Stomach (tissue), 19 donors: ENCODE data around the gene GLOD5. TPM values are rescaled to one million over a fixed set of nuclear protein-coding genes. Genes with fewer than 3 reads are reported as not detected.

Source experiments
- DNase-seq, 2 donors: peaks; one replicate each; pipeline versions ENCODE4 v3.0.0 to v3.0.0-alpha.2; 2013 to 2019
- H3K27ac ChIP-seq, 5 donors: fragments of 200-600 bp in 4 of 5; sonication (generic) in 4 of 5; one replicate each; pipeline ENCODE4 v1.5.1; 2013 to 2019; ENCODE audit warnings: mild to moderate bottlenecking in 1 of 5, moderate library complexity in 1 of 5
- H3K27me3 ChIP-seq, 3 donors: fragments of 200-600 bp; sonication (generic); one replicate each; pipeline ENCODE4 v1.5.1; 2017 to 2019; ENCODE audit warnings: mixed run types in 1 of 3
- H3K36me3 ChIP-seq, 4 donors: fragments of 200-600 bp; sonication (generic); 1 replicate in 3 of 4; 2 replicates in 1 of 4; pipeline ENCODE4 v1.5.1; 2016 to 2019
- H3K4me1 ChIP-seq, 4 donors: fragments of 200-600 bp; sonication (generic); one replicate each; pipeline ENCODE4 v1.5.1; 2016 to 2019
- H3K4me3 ChIP-seq, 4 donors: fragments of 200-600 bp; sonication (generic) in 3 of 4; one replicate each; pipeline ENCODE4 v1.5.1; 2016 to 2019; ENCODE audit warnings: mild to moderate bottlenecking in 1 of 4
- H3K9me3 ChIP-seq, 4 donors: fragments of 200-600 bp; sonication (generic); one replicate each; pipeline ENCODE4 v1.5.1; 2016 to 2019
- EP300 ChIP-seq: sonication (generic); formaldehyde crosslinking; IDR thresholded peaks from one replicate; pipeline ENCODE4 v1.6.1; 2017; ENCODE audit warnings: antibody characterized with exemption
- POLR2A ChIP-seq, 4 donors: fragments of 450-650 bp; IDR thresholded peaks; one replicate each; pipeline ENCODE4 v1.6.1; 2016; ENCODE audit warnings: antibody characterized with exemption in 4 of 4, control low read depth in 2 of 4, mild to moderate bottlenecking in 1 of 4, moderate library complexity in 1 of 4
- POLR2AphosphoS5 ChIP-seq, 3 donors: sonication (generic); formaldehyde crosslinking; IDR thresholded peaks; one replicate each; pipeline ENCODE4 v1.6.1; 2016; ENCODE audit warnings: antibody characterized with exemption in 3 of 3
- WGBS, 5 donors: extraction: QIAGEN DNeasy Blood & Tissue Kit in 3 of 5; methylation state at CpG; one replicate each; pipeline versions ENCODE4 v1.1.5 to v1.1.7; 2013 to 2018; 5-methylcytosine and 5-hydroxymethylcytosine counted together
- intact Hi-C: fragments of 100-400 bp; cut with DNase I; formaldehyde crosslinking; loops from one replicate; pipeline ENCODE4 v1.15.1; 2023; ENCODE audit warnings: low total_unique reads
- long read RNA-seq, 10 donors: transcript quantifications; one replicate each; lab custom pipeline, GENCODE V29; 2026
- polyA plus RNA-seq, 3 donors: library from polyadenylated mRNA; stranded (reverse); fragments of 200-250 nt; gene quantifications; one replicate each; pipeline ENCODE4 v1.2.3, GENCODE V29; 2013
- total RNA-seq, 5 donors: library from RNA; depleted of rRNA; stranded (reverse); fragments of >200 nt; gene quantifications; one replicate each; pipeline versions ENCODE4 v1.1.0 to v1.2.3, GENCODE V29; 2014 to 2016
- TF ChIP-seq, protein P1 (sequence below), 7 experiments: fragments of 450-650 bp in 4 of 7; fragments of 200-600 bp in 3 of 7; sonication (generic) in 3 of 7; IDR thresholded peaks; one replicate each; pipeline ENCODE4 v1.5.1; 2016 to 2019; ENCODE audit warnings: antibody characterized with exemption in 7 of 7, control low read depth in 2 of 7, mild to moderate bottlenecking in 1 of 7
- donor health status: healthy with polysubstance abuse.
- donor health status: Bipolar disorder and iron deficiency.
- donor health status: healthy.

The GLOD5 gene
- total RNA-seq (not detected), polyA plus RNA-seq (1 to 10 TPM; 1.7 to 2.1 (median 1.7) TPM)
- long read RNA-seq, donor 1 = 0 reads
- long read RNA-seq, donor 2 = 0 reads
- long read RNA-seq, donor 3 = 0 reads
- long read RNA-seq, donor 4 = 0 reads
- long read RNA-seq, donor 5 = 0 reads
- long read RNA-seq, donor 6, partial matches to known transcripts = 0 of 1 reads
- long read RNA-seq, donor 6, other reads (novel, unspliced or antisense) = 0 of 1 reads
- long read RNA-seq, donor 7 = 0 reads
- long read RNA-seq, donor 8 = 0 reads
- long read RNA-seq, donor 9 = 0 reads
- long read RNA-seq, donor 10, partial matches to known transcripts = 0 of 1 reads
- long read RNA-seq, donor 10, other reads (novel, unspliced or antisense) = 0 of 1 reads

DNA sequence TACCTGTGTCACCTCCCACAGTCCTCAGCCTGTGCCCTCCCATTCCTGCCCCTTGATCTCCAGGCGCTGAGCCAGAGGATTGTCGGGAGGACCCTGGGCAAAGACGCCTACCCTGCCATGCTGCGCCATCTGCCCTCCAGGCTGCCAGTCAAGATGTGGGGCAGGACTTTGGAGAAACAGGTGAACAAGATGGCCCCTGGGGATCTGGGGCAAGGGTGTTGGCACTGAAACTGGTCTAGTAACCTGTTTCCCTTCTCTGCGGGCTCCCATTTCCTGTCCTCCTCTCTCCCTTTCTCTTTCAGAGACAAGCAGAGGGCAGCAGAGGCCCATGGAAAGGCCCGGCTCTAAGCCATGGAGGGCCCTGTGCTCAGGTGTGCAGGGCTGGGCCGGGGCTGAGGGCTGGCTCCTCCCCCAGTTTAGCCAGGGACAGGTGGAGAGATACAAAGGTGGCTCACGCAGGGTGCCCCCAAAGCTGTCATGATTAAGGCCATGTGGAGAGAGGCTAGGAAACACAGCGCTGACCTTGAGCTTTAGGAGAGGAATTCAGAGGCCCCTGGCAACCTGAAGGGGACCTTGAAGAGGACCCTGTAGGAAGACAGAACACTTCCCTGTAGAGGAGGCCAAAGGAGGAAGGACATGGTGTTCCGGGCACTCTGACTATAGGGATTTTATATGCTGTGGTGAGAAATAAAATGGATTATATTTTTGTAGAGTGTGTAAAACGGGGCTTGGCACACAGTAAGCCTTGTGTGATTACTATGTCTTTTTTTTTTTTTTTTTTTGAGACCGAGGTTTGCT lies at the start of gene GLOD5:
TSS of gene GLOD5 (plus strand) at position 74 of the 798 bp plus-strand sequence. CDS start at position 118, 44 bp downstream.
- Histone ChIP-seq H3K27ac (peak within 1 kb of the TSS in 4 of 5 donors; percentile 48 to 58 (median 54)), H3K4me3 (no peak within 1 kb of the TSS), H3K9me3 (no peaks in the 10 kb centered on the region), H3K4me1 (no peaks in the 10 kb centered on the region), H3K27me3 (no peaks in the 10 kb centered on the region), H3K36me3 (no peaks in the 10 kb centered on the region)
- DNase-seq = peak; percentile 74 to 90
- 26 to 47% (median 39%) methylated on average over 10 to 12 of the region's 12 CpGs for WGBS, 5 donors
- TF ChIP-seq POLR2AphosphoS5 (IDR thresholded peaks at IDR 0.05) (peak in 1 of 3 donors; percentile 45), EP300 (no peak)
- TF ChIP-seq, protein P1, sequence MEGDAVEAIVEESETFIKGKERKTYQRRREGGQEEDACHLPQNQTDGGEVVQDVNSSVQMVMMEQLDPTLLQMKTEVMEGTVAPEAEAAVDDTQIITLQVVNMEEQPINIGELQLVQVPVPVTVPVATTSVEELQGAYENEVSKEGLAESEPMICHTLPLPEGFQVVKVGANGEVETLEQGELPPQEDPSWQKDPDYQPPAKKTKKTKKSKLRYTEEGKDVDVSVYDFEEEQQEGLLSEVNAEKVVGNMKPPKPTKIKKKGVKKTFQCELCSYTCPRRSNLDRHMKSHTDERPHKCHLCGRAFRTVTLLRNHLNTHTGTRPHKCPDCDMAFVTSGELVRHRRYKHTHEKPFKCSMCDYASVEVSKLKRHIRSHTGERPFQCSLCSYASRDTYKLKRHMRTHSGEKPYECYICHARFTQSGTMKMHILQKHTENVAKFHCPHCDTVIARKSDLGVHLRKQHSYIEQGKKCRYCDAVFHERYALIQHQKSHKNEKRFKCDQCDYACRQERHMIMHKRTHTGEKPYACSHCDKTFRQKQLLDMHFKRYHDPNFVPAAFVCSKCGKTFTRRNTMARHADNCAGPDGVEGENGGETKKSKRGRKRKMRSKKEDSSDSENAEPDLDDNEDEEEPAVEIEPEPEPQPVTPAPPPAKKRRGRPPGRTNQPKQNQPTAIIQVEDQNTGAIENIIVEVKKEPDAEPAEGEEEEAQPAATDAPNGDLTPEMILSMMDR (IDR thresholded peaks at IDR 0.05) = peak in 2 of 7 experiments; percentile 13 to 62
- intact Hi-C loops = no loop called here

GRCh38 chrX:48711929-48712505 lies 49.5 kb upstream of the GLOD5 start:
- no peak for DNase-seq
- H3K9me3 ChIP-seq = no peaks in the 10 kb centered on the region
- intact Hi-C loops = no loop called here
- TF ChIP-seq POLR2AphosphoS5 (IDR thresholded peaks at IDR 0.05) (no peak), EP300 (no peak), POLR2A (IDR thresholded peaks at IDR 0.05) (no peak)
- TF ChIP-seq, protein P1 (IDR thresholded peaks at IDR 0.05) = no peak
- WGBS, 5 donors = 60 to 71% (median 69%) methylated on average over 7 of the region's 7 CpGs
- H3K4me3 ChIP-seq = no peak overlapping the region
- H3K4me1 ChIP-seq = no peaks in the 10 kb centered on the region
- peak overlapping the region in 2 of 5 donors; percentile 4 to 22 for H3K27ac ChIP-seq
- H3K36me3 ChIP-seq = peaks cover 0 to 21% (median 12%) of the 10 kb centered on the region in 4 donors
- peaks cover 0 to 5% (median 0%) of the 10 kb centered on the region in 3 donors for H3K27me3 ChIP-seq

DNA sequence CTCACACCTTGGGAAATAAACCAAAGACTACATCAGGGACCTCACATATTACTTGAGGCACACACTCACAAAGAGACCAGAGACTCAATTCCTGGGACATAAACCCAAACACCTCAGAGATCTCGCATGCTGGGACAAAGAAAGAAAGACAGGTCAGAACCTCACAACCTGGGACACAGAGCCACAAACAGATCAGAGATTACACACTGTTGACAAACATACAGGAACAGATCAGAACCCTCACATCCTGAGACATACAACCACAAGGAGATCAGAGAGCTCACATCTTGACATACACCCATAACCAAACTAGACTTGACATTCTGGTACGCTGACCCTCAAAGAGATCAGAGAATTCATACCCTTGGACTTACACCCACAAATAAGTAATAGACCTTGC lies 47.7 kb upstream of the GLOD5 start:
- intact Hi-C loops = no loop called here
- Histone ChIP-seq H3K36me3 (peaks cover 0 to 4% (median 0%) of the 10 kb centered on the region in 4 donors), H3K4me1 (no peaks in the 10 kb centered on the region), H3K9me3 (no peaks in the 10 kb centered on the region), H3K4me3 (no peak overlapping the region), H3K27me3 (no peaks in the 10 kb centered on the region), H3K27ac (peak overlapping the region in 1 of 5 donors; percentile 26)
- TF ChIP-seq, protein P1 (IDR thresholded peaks at IDR 0.05) = no peak
- TF ChIP-seq EP300 (no peak), POLR2AphosphoS5 (IDR thresholded peaks at IDR 0.05) (no peak), POLR2A (IDR thresholded peaks at IDR 0.05) (no peak)
- 71 to 96% (median 90%) methylated on average over 1 to 2 of the region's 2 CpGs for WGBS, 5 donors
- DNase-seq = no peak

- no peaks in the 10 kb centered on the region for H3K36me3 ChIP-seq
- no peak for TF ChIP-seq EP300
- TF ChIP-seq, protein P1 (IDR thresholded peaks at IDR 0.05) = no peak
- no peak for TF ChIP-seq POLR2AphosphoS5 (IDR thresholded peaks at IDR 0.05)
- TF ChIP-seq POLR2A (IDR thresholded peaks at IDR 0.05) = no peak
- no peak for DNase-seq
- intact Hi-C loops = no loop called here
- no peaks in the 10 kb centered on the region for H3K27me3 ChIP-seq
- no peaks in the 10 kb centered on the region for H3K4me1 ChIP-seq
- H3K9me3 ChIP-seq = no peaks in the 10 kb centered on the region
- no peak overlapping the region for H3K4me3 ChIP-seq
- no peak overlapping the region for H3K27ac ChIP-seq
- WGBS, 5 donors = 31 to 52% (median 48%) methylated on average over 5 of the region's 5 CpGs
These were observed 47.0 kb upstream of the GLOD5 start for GRCh38 chrX:48714573-48714972.
